ENCODE data around the gene TMEM80.

The TMEM80 gene

DNA sequence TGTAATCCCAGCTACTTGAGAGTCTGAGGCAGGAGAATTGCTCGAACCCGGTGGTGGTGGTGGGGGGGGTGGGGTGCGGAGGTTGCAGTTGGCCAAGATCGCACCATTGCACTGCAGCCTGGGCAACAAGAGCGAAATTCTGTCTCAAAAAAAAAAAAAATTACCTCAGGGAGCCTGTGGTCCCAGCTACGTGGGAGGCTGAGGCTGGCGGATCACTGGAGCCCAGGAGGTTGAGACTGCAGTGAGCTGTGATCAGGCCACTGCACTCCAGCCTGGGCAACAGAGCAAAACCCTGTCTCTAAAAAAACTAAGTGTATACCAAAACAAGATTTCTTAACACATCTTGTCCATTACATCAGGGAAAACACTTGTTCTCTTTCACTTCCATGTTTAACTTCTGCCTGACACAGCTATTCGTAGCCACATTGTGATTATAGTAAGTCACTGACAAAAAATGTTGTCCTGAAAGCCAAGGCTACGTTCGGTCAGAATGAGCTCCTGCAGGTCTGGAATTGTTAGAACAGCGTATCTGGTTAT lies 1.4 kb downstream of the TMEM80 start:
- peaks cover 15% of the 10 kb centered on the region for H3K79me1 ChIP-seq (ENCODE audit: low read depth, low read length)
- H2BK12ac ChIP-seq (ENCODE audit: low read length): no peak overlapping the region
- no peak overlapping the region for H4K91ac ChIP-seq (ENCODE audit: low read depth, low read length, poor library complexity)
- H3K36me3 ChIP-seq (replicated peaks in 1 of 2; ENCODE audit: control insufficient read depth in 2 of 2, insufficient read depth in 2 of 2, low read length in 2 of 2): peaks cover 0 to 19% of the 10 kb centered on the region in 2 donors
- H2AFZ ChIP-seq (ENCODE audit: low read length): no peak overlapping the region
- no peak overlapping the region for H2BK15ac ChIP-seq (ENCODE audit: low read length)
- no peak overlapping the region for H3K9ac ChIP-seq (ENCODE audit: low read depth, low read length, poor library complexity)
- H3K4me3 ChIP-seq (ENCODE audit: low read length in 2 of 2): peak overlapping the region in 1 of 2 donors; percentile 81
- H3K9me3 ChIP-seq (replicated peaks in 1 of 2; ENCODE audit: control insufficient read depth in 2 of 2, insufficient read depth in 1 of 2, low read depth in 1 of 2, low read length in 2 of 2): no peaks in the 10 kb centered on the region
- DNase-seq (ENCODE audit: low spot score): no peak
- no peak overlapping the region for H3K23ac ChIP-seq (ENCODE audit: low read depth, low read length, poor library complexity)
- no peak overlapping the region for H2AK5ac ChIP-seq (ENCODE audit: low read depth, low read length)
- H3K18ac ChIP-seq (ENCODE audit: low read length): no peak overlapping the region
- no peak overlapping the region for H3K4ac ChIP-seq (ENCODE audit: low read length)
- no peak overlapping the region for H3K4me2 ChIP-seq (ENCODE audit: insufficient read depth, low read length, poor library complexity, severe bottlenecking)
- H3K27me3 ChIP-seq (ENCODE audit: control insufficient read depth in 3 of 3, insufficient read depth in 3 of 3, low read depth in 1 of 3, low read length in 3 of 3): no peaks in the 10 kb centered on the region
- no peak overlapping the region for H4K8ac ChIP-seq (ENCODE audit: low read depth, low read length)
- H3K27ac ChIP-seq (replicated peaks; ENCODE audit: low read length): no peak overlapping the region
- H3K14ac ChIP-seq (ENCODE audit: low read length): no peak overlapping the region
- no peak overlapping the region for H2BK120ac ChIP-seq (ENCODE audit: low read depth, low read length)
- WGBS, 2 donors (ENCODE audit: extremely low coverage in 2 of 2, insufficient read length in 2 of 2, insufficient replicate concordance in 1 of 2): no CpG with 5 or more reads among the region's 11 CpGs
- H2BK5ac ChIP-seq (ENCODE audit: low read length): no peak overlapping the region
- peaks cover 11 to 27% of the 10 kb centered on the region in 2 donors for H3K4me1 ChIP-seq (ENCODE audit: control insufficient read depth in 2 of 2, insufficient read depth in 1 of 2, low read depth in 1 of 2, low read length in 2 of 2)

DNA sequence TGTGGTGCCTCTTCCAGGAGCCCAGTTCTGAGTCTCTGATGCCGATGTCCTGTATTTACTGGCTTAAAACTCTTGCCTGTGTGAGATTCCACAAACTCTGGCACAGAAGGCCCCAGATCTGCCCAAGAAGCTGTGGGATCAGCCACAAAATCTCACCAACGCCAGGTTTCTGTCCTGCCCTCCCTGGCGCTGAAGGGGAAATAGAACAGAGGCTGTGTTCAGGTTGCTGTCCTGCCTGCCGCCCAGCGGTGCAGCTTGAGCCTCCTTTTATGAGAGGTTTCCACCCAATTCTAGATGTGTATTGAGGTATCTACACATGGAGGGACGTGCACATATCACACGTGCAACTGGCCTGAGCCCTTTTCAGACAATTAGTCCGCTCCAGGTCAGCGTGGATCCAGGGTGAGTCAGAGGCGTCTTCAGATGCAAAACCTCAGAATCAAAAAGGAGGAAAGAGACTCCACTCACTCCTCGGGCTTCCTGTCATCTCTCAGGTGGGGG lies 2.2 kb downstream of the TMEM80 start:
- no peak overlapping the region for H2AK5ac ChIP-seq (ENCODE audit: low read depth, low read length)
- no peak overlapping the region for H2AFZ ChIP-seq (ENCODE audit: low read length)
- no peak overlapping the region for H2BK12ac ChIP-seq (ENCODE audit: low read length)
- H3K4ac ChIP-seq (ENCODE audit: low read length): no peak overlapping the region
- no CpG with 5 or more reads among the region's 11 CpGs for WGBS, 2 donors (ENCODE audit: extremely low coverage in 2 of 2, insufficient read length in 2 of 2, insufficient replicate concordance in 1 of 2)
- no peak overlapping the region for H3K9ac ChIP-seq (ENCODE audit: low read depth, low read length, poor library complexity)
- no peak overlapping the region for H3K18ac ChIP-seq (ENCODE audit: low read length)
- H3K4me2 ChIP-seq (ENCODE audit: insufficient read depth, low read length, poor library complexity, severe bottlenecking): no peak overlapping the region
- no peak overlapping the region for H2BK15ac ChIP-seq (ENCODE audit: low read length)
- H3K4me3 ChIP-seq (ENCODE audit: low read length in 2 of 2): no peak overlapping the region
- H3K14ac ChIP-seq (ENCODE audit: low read length): no peak overlapping the region
- H4K8ac ChIP-seq (ENCODE audit: low read depth, low read length): no peak overlapping the region
- H2BK120ac ChIP-seq (ENCODE audit: low read depth, low read length): no peak overlapping the region
- no peak overlapping the region for H4K91ac ChIP-seq (ENCODE audit: low read depth, low read length, poor library complexity)
- no peak for DNase-seq (ENCODE audit: low spot score)
- no peaks in the 10 kb centered on the region for H3K9me3 ChIP-seq (replicated peaks in 1 of 2; ENCODE audit: control insufficient read depth in 2 of 2, insufficient read depth in 1 of 2, low read depth in 1 of 2, low read length in 2 of 2)
- H3K79me1 ChIP-seq (ENCODE audit: low read depth, low read length): peaks cover 12% of the 10 kb centered on the region
- H3K36me3 ChIP-seq (replicated peaks in 1 of 2; ENCODE audit: control insufficient read depth in 2 of 2, insufficient read depth in 2 of 2, low read length in 2 of 2): peaks cover 0 to 19% of the 10 kb centered on the region in 2 donors
- H3K4me1 ChIP-seq (ENCODE audit: control insufficient read depth in 2 of 2, insufficient read depth in 1 of 2, low read depth in 1 of 2, low read length in 2 of 2): peaks cover 11 to 25% of the 10 kb centered on the region in 2 donors
- no peaks in the 10 kb centered on the region for H3K27me3 ChIP-seq (ENCODE audit: control insufficient read depth in 3 of 3, insufficient read depth in 3 of 3, low read depth in 1 of 3, low read length in 3 of 3)
- H2BK5ac ChIP-seq (ENCODE audit: low read length): no peak overlapping the region
- H3K27ac ChIP-seq (replicated peaks; ENCODE audit: low read length): peak overlapping the region; percentile 35
- H3K23ac ChIP-seq (ENCODE audit: low read depth, low read length, poor library complexity): peak overlapping the region; percentile 92

DNA sequence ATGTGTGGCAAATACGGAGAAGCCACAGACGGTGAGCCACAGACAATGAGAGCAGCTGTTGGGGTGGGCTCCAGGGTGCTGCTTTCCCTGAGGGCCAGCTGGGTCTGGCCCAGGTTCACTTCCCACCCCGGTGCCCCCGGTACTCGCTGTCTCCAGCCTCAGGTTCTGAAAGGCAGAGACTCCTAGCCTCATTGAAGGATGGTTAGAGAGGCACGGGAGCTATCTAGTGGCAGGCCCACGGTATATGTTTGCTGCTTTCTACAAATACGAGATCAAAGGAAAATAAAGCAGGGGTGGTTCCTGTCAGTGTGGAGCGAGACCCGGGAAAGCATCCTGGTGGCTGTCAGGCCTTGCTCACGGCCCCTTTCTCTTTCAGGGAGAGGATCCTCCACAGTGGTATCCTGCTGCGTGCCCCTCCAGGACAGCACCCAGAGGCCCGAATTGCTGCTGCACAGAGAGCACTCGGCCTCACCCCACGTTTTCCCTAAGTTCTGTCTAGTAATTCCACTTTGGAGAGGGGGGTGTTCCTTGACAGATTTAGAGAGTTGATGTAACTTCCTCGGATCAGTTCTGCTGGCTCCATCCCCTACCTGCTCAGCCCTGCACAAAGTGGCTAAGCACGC lies 3.0 kb downstream of the TMEM80 start:
- H4K8ac ChIP-seq (ENCODE audit: low read depth, low read length): no peak overlapping the region
- no peak overlapping the region for H2BK15ac ChIP-seq (ENCODE audit: low read length)
- H2BK120ac ChIP-seq (ENCODE audit: low read depth, low read length): no peak overlapping the region
- no peaks in the 10 kb centered on the region for H3K9me3 ChIP-seq (replicated peaks in 1 of 2; ENCODE audit: control insufficient read depth in 2 of 2, insufficient read depth in 1 of 2, low read depth in 1 of 2, low read length in 2 of 2)
- no peak overlapping the region for H3K18ac ChIP-seq (ENCODE audit: low read length)
- no peak overlapping the region for H2BK5ac ChIP-seq (ENCODE audit: low read length)
- H3K79me1 ChIP-seq (ENCODE audit: low read depth, low read length): peaks cover 10% of the 10 kb centered on the region
- H3K4me2 ChIP-seq (ENCODE audit: insufficient read depth, low read length, poor library complexity, severe bottlenecking): no peak overlapping the region
- no peak overlapping the region for H3K27ac ChIP-seq (replicated peaks; ENCODE audit: low read length)
- peaks cover 7 to 21% of the 10 kb centered on the region in 2 donors for H3K4me1 ChIP-seq (ENCODE audit: control insufficient read depth in 2 of 2, insufficient read depth in 1 of 2, low read depth in 1 of 2, low read length in 2 of 2)
- no peak overlapping the region for H3K23ac ChIP-seq (ENCODE audit: low read depth, low read length, poor library complexity)
- no CpG with 5 or more reads among the region's 17 CpGs for WGBS, 2 donors (ENCODE audit: extremely low coverage in 2 of 2, insufficient read length in 2 of 2, insufficient replicate concordance in 1 of 2)
- H2BK12ac ChIP-seq (ENCODE audit: low read length): no peak overlapping the region
- peaks cover 0 to 21% of the 10 kb centered on the region in 2 donors for H3K36me3 ChIP-seq (replicated peaks in 1 of 2; ENCODE audit: control insufficient read depth in 2 of 2, insufficient read depth in 2 of 2, low read length in 2 of 2)
- no peak for DNase-seq (ENCODE audit: low spot score)
- no peak overlapping the region for H2AFZ ChIP-seq (ENCODE audit: low read length)
- H3K14ac ChIP-seq (ENCODE audit: low read length): no peak overlapping the region
- H3K9ac ChIP-seq (ENCODE audit: low read depth, low read length, poor library complexity): no peak overlapping the region
- H3K4ac ChIP-seq (ENCODE audit: low read length): no peak overlapping the region
- H2AK5ac ChIP-seq (ENCODE audit: low read depth, low read length): no peak overlapping the region
- no peaks in the 10 kb centered on the region for H3K27me3 ChIP-seq (ENCODE audit: control insufficient read depth in 3 of 3, insufficient read depth in 3 of 3, low read depth in 1 of 3, low read length in 3 of 3)
- no peak overlapping the region for H4K91ac ChIP-seq (ENCODE audit: low read depth, low read length, poor library complexity)
- H3K4me3 ChIP-seq (ENCODE audit: low read length in 2 of 2): no peak overlapping the region

DNA sequence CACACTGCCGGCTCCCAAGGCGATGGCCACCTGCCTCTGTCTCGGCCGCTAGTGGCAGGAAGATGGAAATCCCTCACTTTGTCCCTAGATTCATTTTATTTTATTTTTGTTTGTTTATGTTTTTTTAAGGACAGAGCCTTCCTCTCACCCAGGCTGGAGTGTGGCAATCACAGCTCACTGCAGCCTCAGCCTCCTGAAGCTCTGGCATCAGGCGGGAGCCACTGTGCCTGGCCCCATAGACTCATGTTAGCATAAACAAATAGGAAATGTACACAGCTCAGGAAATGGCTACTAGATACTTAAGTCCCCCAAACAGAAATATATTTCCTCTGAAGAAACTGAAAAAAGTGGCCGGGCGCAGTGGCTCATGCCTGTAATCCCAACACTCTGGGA lies 3.5 kb downstream of the TMEM80 start:
- no CpG with 5 or more reads among the region's 7 CpGs for WGBS, 2 donors (ENCODE audit: extremely low coverage in 2 of 2, insufficient read length in 2 of 2, insufficient replicate concordance in 1 of 2)
- peaks cover 6% of the 10 kb centered on the region for H3K79me1 ChIP-seq (ENCODE audit: low read depth, low read length)
- no peak overlapping the region for H4K8ac ChIP-seq (ENCODE audit: low read depth, low read length)
- no peak overlapping the region for H3K9ac ChIP-seq (ENCODE audit: low read depth, low read length, poor library complexity)
- no peak overlapping the region for H3K4ac ChIP-seq (ENCODE audit: low read length)
- no peak overlapping the region for H4K91ac ChIP-seq (ENCODE audit: low read depth, low read length, poor library complexity)
- no peak overlapping the region for H3K14ac ChIP-seq (ENCODE audit: low read length)
- no peak overlapping the region for H3K18ac ChIP-seq (ENCODE audit: low read length)
- H3K4me2 ChIP-seq (ENCODE audit: insufficient read depth, low read length, poor library complexity, severe bottlenecking): no peak overlapping the region
- H3K9me3 ChIP-seq (replicated peaks in 1 of 2; ENCODE audit: control insufficient read depth in 2 of 2, insufficient read depth in 1 of 2, low read depth in 1 of 2, low read length in 2 of 2): no peaks in the 10 kb centered on the region
- no peak overlapping the region for H2BK120ac ChIP-seq (ENCODE audit: low read depth, low read length)
- H3K4me3 ChIP-seq (ENCODE audit: low read length in 2 of 2): no peak overlapping the region
- H3K27ac ChIP-seq (replicated peaks; ENCODE audit: low read length): no peak overlapping the region
- H3K4me1 ChIP-seq (ENCODE audit: control insufficient read depth in 2 of 2, insufficient read depth in 1 of 2, low read depth in 1 of 2, low read length in 2 of 2): peaks cover 2 to 16% of the 10 kb centered on the region in 2 donors
- no peak overlapping the region for H2BK12ac ChIP-seq (ENCODE audit: low read length)
- no peak for DNase-seq (ENCODE audit: low spot score)
- H2BK15ac ChIP-seq (ENCODE audit: low read length): no peak overlapping the region
- H3K23ac ChIP-seq (ENCODE audit: low read depth, low read length, poor library complexity): no peak overlapping the region
- H2AK5ac ChIP-seq (ENCODE audit: low read depth, low read length): no peak overlapping the region
- peaks cover 0 to 22% of the 10 kb centered on the region in 2 donors for H3K36me3 ChIP-seq (replicated peaks in 1 of 2; ENCODE audit: control insufficient read depth in 2 of 2, insufficient read depth in 2 of 2, low read length in 2 of 2)
- H2AFZ ChIP-seq (ENCODE audit: low read length): no peak overlapping the region
- H2BK5ac ChIP-seq (ENCODE audit: low read length): no peak overlapping the region
- H3K27me3 ChIP-seq (ENCODE audit: control insufficient read depth in 3 of 3, insufficient read depth in 3 of 3, low read depth in 1 of 3, low read length in 3 of 3): no peaks in the 10 kb centered on the region
